SU-DHL-6 (cell line): ENCODE results near the gene UXT.

Experiments
- H2AFZ ChIP-seq: fragments of 200-600 bp; sonication (generic); 2 replicates; pipeline ENCODE4 v1.6.1; 2014; ENCODE audit warnings: low read depth, mild to moderate bottlenecking, moderate library complexity, mixed read lengths, antibody characterized with exemption, low read length; ENCODE audit not compliant: severe bottlenecking
- H3F3A ChIP-seq: fragments of 200-600 bp; shearing (Covaris generic); 2 replicates; pipeline ENCODE4 v1.6.0; 2016; ENCODE audit warnings: antibody characterized with exemption, mild to moderate bottlenecking; ENCODE audit not compliant: insufficient read depth
- H3K27ac ChIP-seq: fragments of 200-600 bp; sonication (generic); 2 replicates; pipeline ENCODE4 v1.5.1; 2016; ENCODE audit warnings: low read depth, mild to moderate bottlenecking, low read length, moderate library complexity, mixed read lengths
- H3K27me3 ChIP-seq: fragments of 200-600 bp; sonication (generic), shearing (Covaris generic); 2 replicates; pipeline ENCODE4 v1.6.0; 2014; ENCODE audit warnings: mild to moderate bottlenecking, low read length
- H3K36me3 ChIP-seq: fragments of 200-600 bp; sonication (generic); 2 replicates; pipeline ENCODE4 v1.6.1; 2014; ENCODE audit warnings: mild to moderate bottlenecking, low read length, mixed read lengths
- H3K4me2 ChIP-seq: fragments of 300-600, 200-600 bp; shearing (Covaris generic), sonication (generic); 2 replicates; pipeline ENCODE4 v1.6.0; 2014; ENCODE audit warnings: low read length, low read depth, mild to moderate bottlenecking; ENCODE audit not compliant: poor library complexity, severe bottlenecking
- H3K4me3 ChIP-seq: fragments of 200-600 bp; sonication (generic); 2 replicates; pipeline ENCODE4 v1.5.1; 2014; ENCODE audit warnings: antibody characterized with exemption, low read length, mild to moderate bottlenecking, mixed read lengths; ENCODE audit not compliant: insufficient read depth, poor library complexity, severe bottlenecking
- H3K79me2 ChIP-seq: fragments of 200-600 bp; sonication (generic); 2 replicates; pipeline ENCODE4 v1.6.1; 2014; ENCODE audit warnings: mild to moderate bottlenecking, low read length, moderate library complexity; ENCODE audit not compliant: insufficient read depth
- H3K9ac ChIP-seq: fragments of 200-600 bp; sonication (generic); 2 replicates; pipeline ENCODE4 v1.7.0; 2014; ENCODE audit warnings: mild to moderate bottlenecking, low read length
- H3K9me2 ChIP-seq: fragments of 200-600 bp; sonication (generic); replicated peaks from 2 replicates; pipeline ENCODE4 v1.6.1; 2014; ENCODE audit warnings: low read length; ENCODE audit not compliant: insufficient read depth
- H3K9me3 ChIP-seq: fragments of 200-600 bp; sonication (generic); 2 replicates; pipeline ENCODE4 v1.6.1; 2014; ENCODE audit warnings: low read length, mixed read lengths; ENCODE audit not compliant: insufficient read depth
- H4K20me1 ChIP-seq: fragments of 200-600 bp; sonication (generic); 2 replicates; pipeline ENCODE4 v1.6.1; 2014; ENCODE audit warnings: low read depth, mild to moderate bottlenecking, antibody characterized with exemption, low read length, moderate library complexity, mixed read lengths
- EZH2phosphoT487 ChIP-seq: fragments of 200-600 bp; sonication (generic), shearing (Covaris generic); conservative IDR thresholded peaks from 2 replicates; pipeline ENCODE4 v1.6.1; 2018; ENCODE audit warnings: mild to moderate bottlenecking, antibody characterized with exemption, low read length, moderate library complexity, mixed read lengths
- TF ChIP-seq, protein P1 (sequence below): fragments of 200-600 bp; sonication (generic); IDR thresholded peaks from one replicate; pipeline ENCODE4 v1.5.1; 2017; ENCODE audit warnings: antibody characterized with exemption, mild to moderate bottlenecking, low read length, moderate library complexity; ENCODE audit not compliant: insufficient read depth, poor library complexity, severe bottlenecking

The UXT gene

DNA sequence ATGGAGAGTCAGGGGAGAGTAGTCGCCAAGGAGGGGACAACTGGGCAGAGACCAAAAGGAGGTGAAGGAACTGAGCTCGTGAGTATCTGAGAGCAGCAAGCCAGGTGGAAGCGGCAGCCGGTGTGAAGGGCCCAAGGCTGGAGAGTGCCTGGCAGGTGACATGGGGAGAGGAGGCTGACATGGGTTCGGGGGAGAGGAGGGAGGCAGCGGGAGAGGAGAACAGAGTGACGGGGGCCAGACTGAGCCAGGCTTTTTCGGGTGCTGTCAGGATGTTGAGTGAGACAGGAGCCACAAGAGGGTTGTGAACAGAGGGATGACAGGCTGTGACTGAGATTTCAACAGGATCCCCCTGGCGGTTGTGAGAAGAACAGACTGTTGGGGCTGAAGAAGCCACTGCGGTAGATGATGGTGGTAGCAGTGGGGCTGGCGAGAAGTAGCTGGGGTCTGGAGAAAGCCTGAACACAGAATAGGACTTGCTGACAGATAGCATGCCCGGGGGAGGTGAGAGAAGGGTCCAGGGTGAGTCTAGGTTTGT lies 14.4 kb downstream of the UXT start:
- Histone ChIP-seq H3K9me2 (no peaks in the 10 kb centered on the region), H3K79me2 (peaks cover 20% of the 10 kb centered on the region; the same call in 1 of the 2 replicates), H3K9ac (no peak overlapping the region)

GRCh38 chrX:47643926-47644325 lies 15.1 kb downstream of the UXT start:
- H3K36me3 ChIP-seq: peaks cover 5% of the 10 kb centered on the region; the same call in 1 of the 2 replicates
- no peak overlapping the region for H3K4me3 ChIP-seq
- H3K9me2 ChIP-seq: no peaks in the 10 kb centered on the region
- no peak overlapping the region for H3K9ac ChIP-seq
- no peaks in the 10 kb centered on the region for H3F3A ChIP-seq
- no peak overlapping the region for H3K27ac ChIP-seq
- H4K20me1 ChIP-seq: no peaks in the 10 kb centered on the region
- no peak overlapping the region for H2AFZ ChIP-seq
- TF ChIP-seq, protein P1, sequence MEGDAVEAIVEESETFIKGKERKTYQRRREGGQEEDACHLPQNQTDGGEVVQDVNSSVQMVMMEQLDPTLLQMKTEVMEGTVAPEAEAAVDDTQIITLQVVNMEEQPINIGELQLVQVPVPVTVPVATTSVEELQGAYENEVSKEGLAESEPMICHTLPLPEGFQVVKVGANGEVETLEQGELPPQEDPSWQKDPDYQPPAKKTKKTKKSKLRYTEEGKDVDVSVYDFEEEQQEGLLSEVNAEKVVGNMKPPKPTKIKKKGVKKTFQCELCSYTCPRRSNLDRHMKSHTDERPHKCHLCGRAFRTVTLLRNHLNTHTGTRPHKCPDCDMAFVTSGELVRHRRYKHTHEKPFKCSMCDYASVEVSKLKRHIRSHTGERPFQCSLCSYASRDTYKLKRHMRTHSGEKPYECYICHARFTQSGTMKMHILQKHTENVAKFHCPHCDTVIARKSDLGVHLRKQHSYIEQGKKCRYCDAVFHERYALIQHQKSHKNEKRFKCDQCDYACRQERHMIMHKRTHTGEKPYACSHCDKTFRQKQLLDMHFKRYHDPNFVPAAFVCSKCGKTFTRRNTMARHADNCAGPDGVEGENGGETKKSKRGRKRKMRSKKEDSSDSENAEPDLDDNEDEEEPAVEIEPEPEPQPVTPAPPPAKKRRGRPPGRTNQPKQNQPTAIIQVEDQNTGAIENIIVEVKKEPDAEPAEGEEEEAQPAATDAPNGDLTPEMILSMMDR: no peak
- TF ChIP-seq EZH2phosphoT487: no peak
- H3K9me3 ChIP-seq: no peaks in the 10 kb centered on the region
- no peak overlapping the region for H3K4me2 ChIP-seq
- no peaks in the 10 kb centered on the region for H3K27me3 ChIP-seq
- peaks cover 13% of the 10 kb centered on the region; the same call in 1 of the 2 replicates for H3K79me2 ChIP-seq

More for the DNA sequence above, 14.4 kb downstream of the UXT start:
- Histone ChIP-seq H4K20me1 (no peaks in the 10 kb centered on the region), H3K27me3 (no peaks in the 10 kb centered on the region), H3K4me2 (no peak overlapping the region), H3F3A (no peaks in the 10 kb centered on the region), H2AFZ (no peak overlapping the region), H3K9me3 (no peaks in the 10 kb centered on the region), H3K36me3 (peaks cover 5% of the 10 kb centered on the region; the same call in 1 of the 2 replicates), H3K27ac (no peak overlapping the region), H3K4me3 (no peak overlapping the region)
- TF ChIP-seq EZH2phosphoT487: no peak
- TF ChIP-seq, protein P1: no peak

GRCh38 chrX:47638816-47639215 lies 20.2 kb downstream of the UXT start:
- TF ChIP-seq, protein P1: no peak
- TF ChIP-seq EZH2phosphoT487: no peak
- Histone ChIP-seq H3K36me3 (peaks cover 5% of the 10 kb centered on the region; the same call in 1 of the 2 replicates), H3K27me3 (no peaks in the 10 kb centered on the region)

More at GRCh38 chrX:47638816-47639215, 20.2 kb downstream of the UXT start:
- no peaks in the 10 kb centered on the region for H3K9me3 ChIP-seq
- no peaks in the 10 kb centered on the region for H4K20me1 ChIP-seq
- no peak overlapping the region for H3K4me3 ChIP-seq
- no peak overlapping the region for H3K4me2 ChIP-seq
- H3K9me2 ChIP-seq: no peaks in the 10 kb centered on the region
- no peak overlapping the region for H3K27ac ChIP-seq
- no peak overlapping the region for H3K9ac ChIP-seq
- H3K79me2 ChIP-seq: no peaks in the 10 kb centered on the region
- no peaks in the 10 kb centered on the region for H3F3A ChIP-seq
- no peak overlapping the region for H2AFZ ChIP-seq
